Neural cell (in vitro differentiated cells): ENCODE results near the gene CD151. TPM values are rescaled to one million over a fixed set of nuclear protein-coding genes. Genes with fewer than 3 reads are reported as not detected.

ENCODE experiments used
- H2AFZ ChIP-seq: fragments of 200-600, 300-800 bp; sonication (generic), shearing (Covaris generic); 2 replicates; pipeline ENCODE4 v1.6.0; 2014; ENCODE audit warnings: low read depth, mild to moderate bottlenecking, antibody characterized with exemption, low read length, moderate library complexity
- H3F3A ChIP-seq: fragments of 200-600 bp; shearing (Covaris generic); 2 replicates; pipeline ENCODE4 v1.6.1; 2016; ENCODE audit warnings: mild to moderate bottlenecking, moderate library complexity, mixed read lengths, antibody characterized with exemption, low read length; ENCODE audit not compliant: insufficient read depth, poor library complexity, severe bottlenecking
- H3K27ac ChIP-seq: fragments of 200-600, 300-800 bp; sonication (generic), shearing (Covaris generic); 2 replicates; pipeline ENCODE4 v1.5.1; 2014; ENCODE audit warnings: mild to moderate bottlenecking, low read length, moderate library complexity
- H3K27me3 ChIP-seq: fragments of 300-800, 200-600 bp; sonication (generic), shearing (Covaris generic); 2 replicates; pipeline ENCODE4 v1.6.0; 2014; ENCODE audit warnings: mild to moderate bottlenecking, low read depth, low read length, moderate library complexity; ENCODE audit not compliant: insufficient read depth
- H3K36me3 ChIP-seq: fragments of 300-800, 200-600 bp; sonication (generic), shearing (Covaris generic); 2 replicates; pipeline ENCODE4 v1.5.1; 2014; ENCODE audit warnings: mild to moderate bottlenecking, antibody characterized with exemption, low read length, moderate library complexity; ENCODE audit not compliant: insufficient read depth
- H3K4me2 ChIP-seq: fragments of 300-800, 200-600 bp; sonication (generic), shearing (Covaris generic); 2 replicates; pipeline ENCODE4 v1.6.0; 2014; ENCODE audit warnings: mild to moderate bottlenecking, low read length
- H3K4me3 ChIP-seq: fragments of 300-800, 200-600 bp; sonication (generic), shearing (Covaris generic); 2 replicates; pipeline ENCODE4 v1.5.1; 2014; ENCODE audit warnings: mild to moderate bottlenecking, low read length, moderate library complexity
- H3K79me2 ChIP-seq: fragments of 200-600 bp; shearing (Covaris generic); replicated peaks from 2 replicates; pipeline ENCODE4 v1.6.0; 2014; ENCODE audit warnings: mild to moderate bottlenecking, low read length, moderate library complexity; ENCODE audit not compliant: insufficient read depth
- H3K9ac ChIP-seq: fragments of 300-800, 200-600 bp; sonication (generic), shearing (Covaris generic); 2 replicates; pipeline ENCODE4 v1.6.1; 2016; ENCODE audit warnings: mild to moderate bottlenecking, low read length, mixed read lengths
- H3K9me2 ChIP-seq: fragments of 200-600 bp; shearing (Covaris generic); 2 replicates; pipeline ENCODE4 v1.6.1; 2016; ENCODE audit warnings: mild to moderate bottlenecking, low read length, mixed read lengths; ENCODE audit not compliant: insufficient read depth
- H3K9me3 ChIP-seq: fragments of 200-600, 300-800 bp; sonication (generic), shearing (Covaris generic); 2 replicates; pipeline ENCODE4 v1.6.1; 2016; ENCODE audit warnings: mild to moderate bottlenecking, mixed run types, low read length, moderate library complexity, mixed read lengths
- H4K20me1 ChIP-seq: fragments of 200-600 bp; shearing (Covaris generic); 2 replicates; pipeline ENCODE4 v1.6.1; 2016; ENCODE audit warnings: mild to moderate bottlenecking, mixed run types; ENCODE audit not compliant: insufficient read depth
- CTCF ChIP-seq: fragments of 450-650 bp; IDR thresholded peaks from 2 replicates; pipeline ENCODE4 v1.5.1; 2014; ENCODE audit warnings: antibody characterized with exemption, mild to moderate bottlenecking, moderate library complexity; ENCODE audit not compliant: poor library complexity, severe bottlenecking
- EP300 ChIP-seq: fragments of 450-650 bp; conservative IDR thresholded peaks from 2 replicates; pipeline ENCODE4 v1.6.1; 2014; ENCODE audit warnings: antibody characterized with exemption, mild to moderate bottlenecking, moderate library complexity; ENCODE audit not compliant: poor library complexity, severe bottlenecking
- EZH2 ChIP-seq: fragments of 200-600, 300-800 bp; shearing (Covaris generic), sonication (generic); IDR thresholded peaks from 2 replicates; pipeline ENCODE4 v1.6.1; 2014; ENCODE audit warnings: antibody characterized with exemption, low read length, borderline replicate concordance, mild to moderate bottlenecking; ENCODE audit not compliant: insufficient read depth, poor library complexity, severe bottlenecking
- MXI1 ChIP-seq: fragments of 450-650 bp; conservative IDR thresholded peaks from 2 replicates; pipeline ENCODE4 v1.6.1; 2014; ENCODE audit warnings: antibody characterized with exemption, mild to moderate bottlenecking; ENCODE audit not compliant: poor library complexity, severe bottlenecking
- POLR2AphosphoS5 ChIP-seq: IDR thresholded peaks from 2 replicates; pipeline ENCODE4 v1.6.1; 2012
- RAD21 ChIP-seq: fragments of 450-650 bp; conservative IDR thresholded peaks from 2 replicates; pipeline ENCODE4 v1.6.1; 2014; ENCODE audit warnings: antibody characterized with exemption, mild to moderate bottlenecking, moderate library complexity
- REST ChIP-seq: IDR thresholded peaks from 2 replicates; pipeline ENCODE4 v1.6.1; 2012; ENCODE audit warnings: borderline replicate concordance
- SMC3 ChIP-seq: fragments of 450-650 bp; conservative IDR thresholded peaks from 2 replicates; pipeline ENCODE4 v1.6.1; 2014; ENCODE audit warnings: antibody characterized with exemption, mild to moderate bottlenecking, moderate library complexity; ENCODE audit not compliant: poor library complexity
- TAF1 ChIP-seq: IDR thresholded peaks from 2 replicates; pipeline ENCODE4 v1.6.1; 2012; ENCODE audit warnings: low read depth
- polyA plus RNA-seq: library from polyadenylated mRNA; depleted of rRNA; stranded (reverse); fragments of >200 nt; gene quantifications from 2 replicates; pipeline ENCODE4 v1.2.3, GENCODE V29; 2014

Gene CD151
- polyA plus RNA-seq, 1 donor from 2014 or later = 70.8 TPM

GRCh38 chr11:875769-876301 lies 43.1 kb downstream of the CD151 start:
- no peak for TF ChIP-seq REST
- no peak for TF ChIP-seq SMC3
- no peak for TF ChIP-seq EP300
- TF ChIP-seq CTCF = no peak
- no peak for TF ChIP-seq MXI1
- TF ChIP-seq TAF1 = no peak
- TF ChIP-seq EZH2 = no peak
- TF ChIP-seq POLR2AphosphoS5 = no peak
- no peak for TF ChIP-seq RAD21
- H4K20me1 ChIP-seq = no peaks in the 10 kb centered on the region
- H2AFZ ChIP-seq = no peak overlapping the region
- H3K27ac ChIP-seq = no peak overlapping the region
- no peaks in the 10 kb centered on the region for H3K79me2 ChIP-seq
- H3K9me3 ChIP-seq = no peaks in the 10 kb centered on the region
- no peaks in the 10 kb centered on the region for H3F3A ChIP-seq
- no peak overlapping the region for H3K9ac ChIP-seq
- H3K36me3 ChIP-seq = no peaks in the 10 kb centered on the region
- H3K27me3 ChIP-seq = no peaks in the 10 kb centered on the region
- no peaks in the 10 kb centered on the region for H3K9me2 ChIP-seq
- no peak overlapping the region for H3K4me3 ChIP-seq
- no peak overlapping the region for H3K4me2 ChIP-seq

- Histone ChIP-seq H3F3A (no peaks in the 10 kb centered on the region), H3K27me3 (no peaks in the 10 kb centered on the region), H3K4me3 (no peak overlapping the region), H3K9me3 (no peaks in the 10 kb centered on the region), H3K4me2 (no peak overlapping the region), H3K9me2 (no peaks in the 10 kb centered on the region), H3K79me2 (no peaks in the 10 kb centered on the region), H3K9ac (no peak overlapping the region), H3K27ac (no peak overlapping the region), H4K20me1 (no peaks in the 10 kb centered on the region), H3K36me3 (no peaks in the 10 kb centered on the region), H2AFZ (no peak overlapping the region)
- TF ChIP-seq REST (no peak), RAD21 (no peak), TAF1 (no peak), EP300 (no peak), CTCF (no peak)
Measured at GRCh38 chr11:876545-876944, 43.8 kb downstream of the CD151 start.
